Stimulated activated CD4-positive, alpha-beta T cell treated with anti-CD3 and anti-CD28 coated beads, TNF-alpha, amount 100 ng/mL, for 1 hour (primary cell): ENCODE results near the gene PIK3C2G.

ENCODE experiments used
- DNase-seq, 3 donors: peaks; one replicate each; pipeline ENCODE4 v3.0.0-alpha.2; 2020; ENCODE audit warnings: low read depth in 3 of 3, low spot score in 1 of 3

Gene PIK3C2G

GRCh38 chr12:18343708-18344107 lies 82.4 kb downstream of the PIK3C2G start:
- DNase-seq = no peak

- no peak for DNase-seq
Measured at GRCh38 chr12:18345021-18345735, 83.9 kb downstream of the PIK3C2G start.

GRCh38 chr12:18352312-18352711 lies 91.0 kb downstream of the PIK3C2G start:
- DNase-seq = no peak

GRCh38 chr12:18355429-18355828 lies 94.1 kb downstream of the PIK3C2G start:
- no peak for DNase-seq

GRCh38 chr12:18358077-18358476 lies 96.8 kb downstream of the PIK3C2G start:
- DNase-seq = no peak

GRCh38 chr12:18358930-18359329 lies 97.6 kb downstream of the PIK3C2G start:
- no peak for DNase-seq

GRCh38 chr12:18361433-18361832 lies 100.1 kb downstream of the PIK3C2G start:
- DNase-seq = no peak

- DNase-seq = no peak
Measured at GRCh38 chr12:18363321-18363720, 102.0 kb downstream of the PIK3C2G start.

GRCh38 chr12:18368594-18368993 lies 107.3 kb downstream of the PIK3C2G start:
- DNase-seq = no peak

GRCh38 chr12:18373181-18373580 lies 111.9 kb downstream of the PIK3C2G start:
- DNase-seq = no peak

GRCh38 chr12:18375131-18375530 lies 113.8 kb downstream of the PIK3C2G start:
- DNase-seq = no peak

- no peak for DNase-seq
Measured at GRCh38 chr12:18375583-18375982, 114.3 kb downstream of the PIK3C2G start.

GRCh38 chr12:18382236-18382885 lies 121.0 kb downstream of the PIK3C2G start:
- no peak for DNase-seq

- DNase-seq = no peak
Measured at GRCh38 chr12:18383203-18383602, 121.9 kb downstream of the PIK3C2G start.

- no peak for DNase-seq
Measured at GRCh38 chr12:18387706-18388105, 126.4 kb downstream of the PIK3C2G start.

GRCh38 chr12:18389820-18390219 lies 128.5 kb downstream of the PIK3C2G start:
- DNase-seq = no peak

- no peak for DNase-seq
Measured at GRCh38 chr12:18391151-18391550, 129.8 kb downstream of the PIK3C2G start.

GRCh38 chr12:18394742-18395141 lies 133.4 kb downstream of the PIK3C2G start:
- no peak for DNase-seq

GRCh38 chr12:18400186-18400585 lies 138.9 kb downstream of the PIK3C2G start:
- DNase-seq = no peak

GRCh38 chr12:18402872-18403611 lies 141.7 kb downstream of the PIK3C2G start:
- no peak for DNase-seq

GRCh38 chr12:18411453-18411852 lies 150.1 kb downstream of the PIK3C2G start:
- no peak for DNase-seq

GRCh38 chr12:18414671-18415070 lies 153.4 kb downstream of the PIK3C2G start:
- no peak for DNase-seq
